Activated gamma-delta T cell (primary cell): ENCODE results near the gene ZNF664.

Experiments used
- DNase-seq: peaks from one replicate; lab custom pipeline; 2025; lab: John Stamatoyannopoulos, UW
- total RNA-seq, 2 donors: gene quantifications; one replicate each; lab custom pipeline; 2026; lab: John Stamatoyannopoulos, UW

ZNF664 gene
- 81.4 to 84.4 reads per million in 2 donors for total RNA-seq

GRCh38 chr12:123972457-123973401 lies at the start of gene ZNF664, which contains the start of gene CCDC92:
Gene ZNF664, plus strand, starts transcription at chr12:123973215. Its CDS starts 38,930 bp downstream, at chr12:124012145.
Gene CCDC92, minus strand, starts transcription at chr12:123972831. Its CDS starts 28,526 bp downstream, at chr12:123944305.
- peak; percentile 99 for DNase-seq

DNA sequence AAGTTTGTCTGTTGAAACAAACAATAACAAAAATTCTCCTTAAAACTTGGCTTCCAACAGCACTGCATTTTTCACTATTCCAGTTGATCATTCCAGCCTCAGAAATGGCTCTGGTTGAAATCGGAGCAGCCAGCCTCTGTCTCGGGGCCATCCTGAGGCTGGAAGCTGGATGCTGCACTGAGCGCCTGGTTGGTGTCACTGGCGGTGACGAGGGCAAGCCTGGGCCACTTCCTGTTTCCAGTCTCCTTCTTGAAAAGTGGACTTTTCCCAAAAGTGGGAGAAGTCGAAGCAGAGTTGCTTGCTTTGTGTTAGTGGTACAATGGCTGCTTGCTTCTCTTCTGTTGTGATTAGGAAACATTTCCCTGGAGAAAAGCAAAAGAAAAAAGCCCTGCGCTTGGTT lies 49.1 kb upstream of the ZNF664 start:
- DNase-seq: no peak

GRCh38 chr12:123924539-123924938 lies 48.5 kb upstream of the ZNF664 start:
- no peak for DNase-seq

DNA sequence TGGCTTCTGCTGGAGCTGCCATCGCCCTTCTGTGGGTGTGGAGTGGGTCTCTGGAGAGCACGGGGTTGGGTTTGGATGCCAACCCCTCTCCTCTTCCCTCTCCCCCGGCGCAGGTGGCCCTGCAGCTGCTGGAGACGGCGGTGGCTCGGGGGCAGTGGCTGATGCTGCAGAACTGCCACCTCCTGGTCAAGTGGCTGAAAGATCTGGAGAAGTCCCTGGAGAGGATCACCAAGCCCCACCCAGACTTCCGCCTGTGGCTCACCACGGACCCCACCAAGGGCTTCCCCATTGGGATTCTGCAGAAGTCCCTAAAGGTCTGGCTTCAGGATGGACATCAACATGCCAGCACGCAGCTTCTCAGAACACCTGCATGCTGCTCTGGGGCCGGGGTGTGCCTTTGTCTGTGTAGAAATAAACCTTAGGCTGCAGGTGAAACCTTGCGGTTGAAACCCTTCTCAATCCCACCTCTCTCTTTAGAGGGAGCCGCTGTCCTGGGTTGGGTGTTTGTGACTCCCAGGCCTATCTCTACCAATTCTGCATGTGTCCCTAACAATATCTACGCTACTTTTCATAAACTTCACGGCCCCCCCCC lies 44.6 kb upstream of the ZNF664 start:
- DNase-seq: no peak

- DNase-seq: no peak
These were observed 44.1 kb upstream of the ZNF664 start for GRCh38 chr12:123928897-123929296.

DNA sequence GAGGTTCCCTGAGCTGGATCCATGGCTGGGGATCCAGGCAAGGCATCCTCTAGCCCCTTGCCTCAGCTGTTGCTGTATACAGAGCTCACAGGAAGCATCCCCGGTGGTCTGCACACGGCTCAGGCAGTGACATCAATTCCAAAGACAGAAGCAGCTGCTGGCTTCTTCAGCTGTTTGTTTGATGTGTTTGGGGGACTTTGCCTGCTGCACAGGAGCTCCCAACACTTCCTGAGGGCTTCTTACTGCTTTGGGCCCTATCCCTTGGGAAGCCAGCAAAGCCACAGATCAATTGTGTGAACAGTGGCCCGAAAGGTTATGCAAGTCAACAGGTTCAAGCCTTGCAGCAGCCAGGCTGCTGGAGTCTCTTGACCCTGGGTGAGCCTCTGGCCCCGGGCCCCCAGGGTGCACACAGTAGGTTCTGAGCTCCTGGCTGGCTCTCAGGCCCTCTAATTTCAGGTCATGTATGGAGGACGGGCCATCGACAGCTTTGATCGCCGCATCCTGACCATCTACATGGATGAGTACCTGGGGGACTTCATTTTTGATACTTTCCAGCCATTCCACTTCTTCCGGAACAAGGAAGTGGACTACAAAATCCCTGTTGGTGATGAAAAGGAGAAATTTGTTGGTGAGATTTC lies 43.0 kb upstream of the ZNF664 start:
- DNase-seq: no peak

GRCh38 chr12:123931686-123932321 lies 41.2 kb upstream of the ZNF664 start:
- DNase-seq: no peak

DNA sequence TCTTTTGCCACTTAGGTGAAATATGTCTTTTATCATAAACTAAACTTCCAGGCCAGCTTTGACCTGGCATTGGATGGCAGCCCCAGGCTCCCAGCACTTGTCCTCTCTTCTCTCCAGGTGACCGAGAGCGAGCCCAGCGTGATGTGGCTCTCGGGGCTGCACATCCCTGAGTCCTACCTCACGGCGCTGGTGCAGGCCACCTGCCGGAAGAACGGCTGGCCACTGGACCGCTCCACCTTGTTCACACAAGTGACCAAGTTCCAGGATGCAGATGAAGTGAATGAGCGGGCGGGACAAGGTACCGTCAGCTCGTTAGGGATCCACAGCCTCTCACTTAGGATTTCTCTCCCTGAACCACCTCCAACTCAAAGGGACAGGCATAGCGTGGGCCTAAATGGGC lies 39.8 kb upstream of the ZNF664 start:
- DNase-seq: no peak

DNA sequence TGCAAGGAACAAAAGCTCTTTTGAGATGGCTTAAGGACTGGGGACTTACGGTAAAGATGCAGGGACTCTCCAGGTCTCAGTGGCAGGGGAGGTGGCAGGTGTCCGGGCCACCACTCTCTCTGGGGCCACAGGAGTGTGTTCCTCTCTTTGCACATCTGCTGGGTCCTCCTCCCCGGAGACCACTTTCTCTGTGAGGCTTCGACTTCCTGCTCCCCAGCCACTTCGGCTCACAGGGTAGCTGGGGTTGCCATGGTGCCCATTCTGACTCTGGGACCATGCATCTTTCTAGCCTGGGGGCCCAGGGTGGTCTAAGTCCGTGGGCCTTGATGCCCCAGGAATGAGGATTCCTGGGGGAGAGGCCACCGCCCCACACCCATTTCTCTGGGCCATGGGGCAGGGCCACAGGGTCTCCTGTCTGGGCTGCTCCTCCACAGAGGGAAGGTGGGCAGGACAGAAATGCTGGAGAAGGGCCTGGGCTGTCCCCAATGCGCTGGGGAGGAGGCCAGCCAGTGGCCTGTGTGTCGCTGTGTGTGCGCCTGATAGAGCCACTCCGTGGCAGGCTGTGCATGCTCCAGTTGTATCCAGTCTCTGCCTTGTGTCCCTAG lies 38.9 kb upstream of the ZNF664 start:
- DNase-seq: no peak

- DNase-seq: no peak
These were observed 38.2 kb upstream of the ZNF664 start for GRCh38 chr12:123934829-123935228.

GRCh38 chr12:123935956-123936355 lies 37.1 kb upstream of the ZNF664 start:
- no peak for DNase-seq

- no peak for DNase-seq
These were observed 36.5 kb upstream of the ZNF664 start for GRCh38 chr12:123936471-123936870.

GRCh38 chr12:123936956-123937706 lies 35.9 kb upstream of the ZNF664 start:
- DNase-seq: no peak

DNA sequence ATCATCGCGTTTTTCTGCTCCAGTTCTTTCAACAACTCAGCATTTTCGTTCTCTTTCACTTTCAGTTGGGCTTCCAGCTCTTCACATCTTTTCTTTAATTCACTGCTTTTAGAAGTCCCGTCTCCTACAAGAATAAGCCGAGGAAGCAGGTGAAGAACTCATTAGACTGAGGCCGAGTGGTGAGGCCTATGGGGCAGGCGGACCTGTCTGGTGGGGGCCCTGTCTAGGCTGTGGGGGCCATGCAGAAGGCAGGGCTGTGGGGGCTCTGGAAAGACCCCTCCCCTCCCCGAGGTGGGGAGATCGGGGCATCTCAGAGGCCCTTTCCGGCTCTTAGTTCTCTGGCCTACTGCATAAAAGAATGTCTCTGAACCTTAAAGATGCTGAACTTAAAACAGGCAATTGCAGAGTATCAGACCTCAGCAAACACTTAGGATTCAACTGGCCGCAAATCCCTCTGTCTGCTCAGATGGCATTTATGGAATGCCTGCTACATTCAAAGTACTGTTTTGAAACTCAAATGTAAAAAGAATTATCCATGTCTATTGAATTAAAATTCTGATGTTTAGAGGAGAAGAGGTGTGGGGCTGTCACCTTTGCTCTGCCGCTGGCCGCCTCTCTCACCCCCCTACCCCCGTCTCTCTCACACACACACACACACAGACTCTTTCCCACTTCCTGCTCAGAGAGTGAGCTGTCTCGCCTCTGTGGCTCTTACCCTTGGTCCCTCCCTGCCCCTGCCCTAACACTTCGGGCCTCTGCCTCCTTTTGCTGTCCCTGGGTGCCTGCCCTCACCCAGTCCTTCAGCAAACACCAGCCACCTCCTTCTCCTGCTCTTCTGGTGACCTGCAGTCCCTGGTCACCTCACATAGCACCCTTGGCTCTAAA lies 35.1 kb upstream of the ZNF664 start:
- DNase-seq: no peak

GRCh38 chr12:123938679-123939480 lies 34.1 kb upstream of the ZNF664 start:
- no peak for DNase-seq

DNA sequence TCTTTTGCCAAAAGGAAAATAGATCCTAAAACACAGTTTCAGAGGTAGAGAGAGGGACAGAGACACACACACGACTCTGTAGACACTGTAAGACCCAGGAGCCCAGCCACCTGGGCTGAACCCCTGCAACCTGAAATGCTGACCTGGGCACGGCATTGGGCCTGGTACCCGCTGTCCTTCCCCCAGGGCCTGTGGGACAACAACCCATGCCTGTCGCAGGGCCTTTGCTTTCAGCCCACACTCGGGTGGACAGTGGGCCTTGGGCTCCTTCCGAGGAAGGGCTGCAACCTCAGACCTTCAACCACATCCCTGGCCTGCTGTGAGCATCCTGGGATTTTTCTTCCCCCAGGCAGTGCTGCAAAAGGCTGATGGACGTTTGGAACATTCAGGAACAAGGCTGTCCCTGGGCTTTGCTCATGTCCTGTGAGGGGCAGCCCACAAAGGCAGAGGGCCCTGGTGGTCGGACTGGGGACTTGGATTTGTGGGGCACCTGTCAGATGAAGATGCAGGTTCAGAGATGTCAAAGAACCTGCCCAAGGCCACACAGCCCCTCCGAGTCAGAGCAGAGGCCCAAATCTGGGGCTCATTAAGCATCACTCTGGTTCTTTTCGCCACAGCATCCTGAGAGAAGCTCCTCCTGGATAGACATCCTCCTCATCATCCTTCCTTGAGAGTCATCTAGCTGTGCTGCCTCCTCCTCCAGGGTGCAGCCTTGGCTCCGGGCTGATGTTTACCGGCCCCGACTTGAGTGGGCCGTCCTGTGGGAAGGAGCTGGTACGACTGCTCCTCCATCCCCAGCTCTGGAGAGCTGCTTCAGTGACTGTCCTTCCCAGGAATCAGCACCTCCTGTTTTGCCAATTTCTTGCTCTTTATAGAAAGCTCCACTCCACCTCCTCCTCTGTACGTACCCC lies 33.0 kb upstream of the ZNF664 start:
- no peak for DNase-seq

DNA sequence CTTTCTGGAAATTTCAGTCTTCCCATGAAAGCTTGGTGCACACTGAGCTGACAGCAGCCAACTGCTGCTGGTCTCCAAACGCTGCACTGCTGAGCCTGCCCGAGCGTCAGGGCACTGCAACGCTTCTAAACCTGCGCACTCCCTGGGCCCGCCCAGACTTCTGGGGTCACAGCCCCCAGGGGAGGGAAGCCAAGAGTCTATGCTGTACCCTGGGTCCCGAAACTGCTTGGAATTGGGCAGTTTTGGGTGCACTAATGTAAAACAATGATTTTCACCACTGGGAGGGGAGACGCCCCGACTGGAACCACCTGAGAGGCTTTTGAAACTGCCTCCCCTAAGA lies 32.4 kb upstream of the ZNF664 start:
- no peak for DNase-seq

DNA sequence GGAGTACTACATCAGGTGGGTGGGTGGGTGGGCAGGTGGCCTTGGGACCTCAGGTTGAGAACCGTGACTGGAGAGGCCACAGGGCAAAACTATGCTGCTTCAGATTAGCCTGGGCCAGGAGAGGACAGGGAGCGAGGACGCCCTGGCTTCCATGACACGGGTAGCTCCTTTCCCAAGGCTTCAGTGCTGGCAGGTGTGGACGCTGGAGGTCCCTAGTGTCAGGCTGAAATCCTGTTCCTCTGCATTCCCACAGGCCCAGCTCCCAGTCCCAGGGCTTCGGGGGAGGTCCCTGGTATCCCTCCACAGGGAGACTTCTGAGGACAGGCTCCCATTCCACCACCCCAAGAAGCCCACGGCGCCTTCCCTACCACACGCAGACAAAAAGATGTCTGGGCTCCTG lies 32.0 kb upstream of the ZNF664 start:
- DNase-seq: no peak
